Nephron (organoid): ENCODE results near the gene ELMO1.

Experiments used
- H3K27ac Mint-ChIP-seq, 3 experiments: 2 replicates each; pipeline ENCODE4 v1.8.0; 2020; ENCODE audit warnings: mixed read lengths in 3 of 3, mild to moderate bottlenecking in 2 of 3, moderate library complexity in 1 of 3
- H3K27me3 Mint-ChIP-seq: 2 replicates; pipeline ENCODE4 v1.8.0; 2021; ENCODE audit warnings: low read depth, mild to moderate bottlenecking, moderate library complexity, mixed read lengths
- H3K36me3 Mint-ChIP-seq: 2 replicates; pipeline ENCODE4 v1.8.0; 2020; ENCODE audit warnings: low read depth, mixed read lengths
- H3K4me1 Mint-ChIP-seq: 2 replicates; pipeline ENCODE4 v1.8.0; 2020; ENCODE audit warnings: mixed read lengths
- H3K4me3 Mint-ChIP-seq, 3 experiments: 2 replicates each; pipeline ENCODE4 v1.8.0; 2020; ENCODE audit warnings: mild to moderate bottlenecking in 3 of 3, mixed read lengths in 3 of 3, moderate library complexity in 2 of 3
- H3K9me3 Mint-ChIP-seq: 2 replicates; pipeline ENCODE4 v1.8.0; 2020; ENCODE audit warnings: mixed read lengths
- CTCF ChIP-seq, 3 experiments: fragments of 200-600 bp; sonication (generic); IDR thresholded peaks; one replicate each; pipeline ENCODE4 v1.5.0; 2021; ENCODE audit warnings: antibody characterized with exemption in 3 of 3; ENCODE audit not compliant: unreplicated experiment in 3 of 3

Gene ELMO1

DNA sequence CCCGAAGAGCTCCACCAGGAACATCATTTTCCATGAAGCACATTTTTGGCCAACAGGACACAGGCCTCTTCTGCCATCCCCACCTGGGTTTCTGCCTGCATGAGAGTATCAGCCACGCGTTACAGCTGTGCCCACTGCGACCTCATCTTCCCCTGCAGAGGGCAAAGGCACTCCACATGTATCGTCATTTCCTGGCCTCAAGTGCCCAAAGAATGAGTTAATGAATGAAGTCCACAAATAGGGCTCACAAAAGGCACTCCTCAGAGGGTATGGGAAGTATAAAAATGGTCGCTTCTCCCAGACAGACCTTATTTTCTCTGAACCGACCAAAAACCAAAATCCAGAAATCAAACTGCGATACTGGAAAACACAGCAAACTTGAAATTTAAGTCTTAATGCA lies 18.5 kb downstream of the ELMO1 start:
- no peaks in the 10 kb centered on the region for H3K9me3 Mint-ChIP-seq
- peaks cover 28% of the 10 kb centered on the region for H3K4me1 Mint-ChIP-seq
- TF ChIP-seq CTCF (IDR thresholded peaks at IDR 0.05; ENCODE audit: unreplicated experiment in 3 of 3) = no peak
- H3K27me3 Mint-ChIP-seq = peaks cover 10% of the 10 kb centered on the region
- no peak overlapping the region for H3K4me3 Mint-ChIP-seq
- H3K36me3 Mint-ChIP-seq = no peaks in the 10 kb centered on the region
- H3K27ac Mint-ChIP-seq = no peak overlapping the region

- Mint-ChIP-seq H3K27me3 (peaks cover 7% of the 10 kb centered on the region), H3K9me3 (no peaks in the 10 kb centered on the region), H3K4me1 (peaks cover 21% of the 10 kb centered on the region), H3K4me3 (no peak overlapping the region), H3K36me3 (no peaks in the 10 kb centered on the region), H3K27ac (no peak overlapping the region)
- no peak for TF ChIP-seq CTCF (IDR thresholded peaks at IDR 0.05; ENCODE audit: unreplicated experiment in 3 of 3)
These were observed 19.3 kb downstream of the ELMO1 start for GRCh38 chr7:37429435-37429791.

GRCh38 chr7:37428681-37429434 lies 19.8 kb downstream of the ELMO1 start:
- H3K9me3 Mint-ChIP-seq = no peaks in the 10 kb centered on the region
- no peak for TF ChIP-seq CTCF (IDR thresholded peaks at IDR 0.05; ENCODE audit: unreplicated experiment in 3 of 3)
- H3K27me3 Mint-ChIP-seq = peaks cover 7% of the 10 kb centered on the region
- no peak overlapping the region for H3K27ac Mint-ChIP-seq
- peaks cover 18% of the 10 kb centered on the region for H3K4me1 Mint-ChIP-seq
- no peak overlapping the region for H3K4me3 Mint-ChIP-seq
- H3K36me3 Mint-ChIP-seq = no peaks in the 10 kb centered on the region

DNA sequence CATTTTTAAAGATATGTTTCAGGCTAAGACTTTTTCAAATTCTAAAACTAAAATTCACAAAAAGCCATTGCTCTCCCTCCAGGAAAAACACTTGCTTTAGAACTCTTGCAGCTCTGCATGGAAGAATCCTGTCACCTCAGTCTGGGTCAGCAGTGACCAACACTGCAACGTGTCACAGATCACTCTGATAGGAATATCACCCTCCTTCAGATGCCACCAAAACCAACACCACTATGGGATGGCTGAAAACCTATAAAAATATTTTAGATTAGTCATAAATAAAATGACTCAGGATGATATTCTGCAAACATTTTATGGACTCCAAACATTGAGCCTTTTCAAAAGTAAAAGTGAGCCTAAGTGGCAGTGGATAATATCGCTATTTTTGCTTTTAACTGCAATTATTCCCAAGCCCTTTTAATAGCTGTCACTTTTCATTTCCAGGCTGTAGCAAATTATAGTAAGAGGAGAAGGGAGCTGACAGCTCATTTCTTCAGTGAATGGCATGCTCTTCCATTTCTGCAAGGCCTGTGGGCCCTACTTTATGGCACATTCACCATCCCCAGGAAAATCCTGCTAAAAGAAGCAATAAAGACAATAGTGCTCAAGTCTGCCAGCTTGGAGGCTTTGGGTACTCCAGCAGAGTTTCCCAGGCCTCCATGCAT lies 21.3 kb downstream of the ELMO1 start:
- Mint-ChIP-seq H3K27me3 (peaks cover 4% of the 10 kb centered on the region), H3K4me3 (no peak overlapping the region), H3K27ac (no peak overlapping the region), H3K4me1 (peaks cover 4% of the 10 kb centered on the region), H3K9me3 (no peaks in the 10 kb centered on the region), H3K36me3 (no peaks in the 10 kb centered on the region)
- no peak for TF ChIP-seq CTCF (IDR thresholded peaks at IDR 0.05; ENCODE audit: unreplicated experiment in 3 of 3)

GRCh38 chr7:37425498-37425897 lies 23.2 kb downstream of the ELMO1 start:
- no peak for TF ChIP-seq CTCF (IDR thresholded peaks at IDR 0.05; ENCODE audit: unreplicated experiment in 3 of 3)
- Mint-ChIP-seq H3K4me3 (no peak overlapping the region), H3K4me1 (peaks cover 19% of the 10 kb centered on the region)

DNA sequence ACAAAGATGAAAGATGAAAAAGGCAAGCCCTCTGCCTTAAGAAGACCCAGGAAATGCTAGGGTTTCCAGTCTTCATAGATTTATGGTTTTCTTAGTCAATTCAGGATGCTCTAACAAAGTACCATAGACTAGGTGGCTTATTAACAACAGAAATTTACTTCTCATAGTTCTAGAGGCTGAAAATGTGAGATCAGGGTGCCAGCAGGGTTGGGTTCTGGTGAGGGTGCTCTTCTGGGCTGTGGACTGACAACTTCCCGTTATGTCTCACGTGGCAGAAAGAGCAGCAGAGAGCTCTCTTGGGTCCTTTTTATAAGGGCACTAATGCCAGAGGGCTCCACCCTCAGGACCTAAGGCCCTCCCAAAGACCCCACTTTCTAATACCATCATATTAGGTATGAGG lies 23.7 kb downstream of the ELMO1 start:
- Mint-ChIP-seq H3K4me3 (no peak overlapping the region), H3K36me3 (no peaks in the 10 kb centered on the region), H3K27ac (no peak overlapping the region), H3K9me3 (no peaks in the 10 kb centered on the region), H3K4me1 (peaks cover 19% of the 10 kb centered on the region), H3K27me3 (peaks cover 4% of the 10 kb centered on the region)
- TF ChIP-seq CTCF (IDR thresholded peaks at IDR 0.05; ENCODE audit: unreplicated experiment in 3 of 3) = no peak

More at GRCh38 chr7:37425498-37425897, 23.2 kb downstream of the ELMO1 start:
- H3K9me3 Mint-ChIP-seq = no peaks in the 10 kb centered on the region
- H3K27ac Mint-ChIP-seq = no peak overlapping the region
- peaks cover 4% of the 10 kb centered on the region for H3K27me3 Mint-ChIP-seq
- no peaks in the 10 kb centered on the region for H3K36me3 Mint-ChIP-seq
